ENCODE measurements around the gene CRIM1.

- TF ChIP-seq CTCF (conservative IDR thresholded peaks at IDR 0.05 in 1 of 2, IDR thresholded peaks at IDR 0.05 in 1 of 2; ENCODE audit: low read depth in 1 of 2, low read length in 2 of 2) = peak; percentile 96 to 97
- no peak for TF ChIP-seq EZH2 (IDR thresholded peaks at IDR 0.05; ENCODE audit: low read length, missing control alignments)
Observed at GRCh38 chr2:36507408-36507812, 151.8 kb downstream of the CRIM1 start.

Measured in fibroblast of lung (primary cell).